GM19240 (cell line): ENCODE results near the gene NTHL1.
"Not testable (repeated sequence)": the region's sequence is repeated elsewhere in the genome, so short reads cannot be mapped to it uniquely, and the experiment has no call there.

Experiments
- DNase-seq: peaks from one replicate; pipeline ENCODE4 v3.0.0; 2011; ENCODE audit warnings: low spot score; ENCODE audit not compliant: insufficient read length

Gene NTHL1

DNA sequence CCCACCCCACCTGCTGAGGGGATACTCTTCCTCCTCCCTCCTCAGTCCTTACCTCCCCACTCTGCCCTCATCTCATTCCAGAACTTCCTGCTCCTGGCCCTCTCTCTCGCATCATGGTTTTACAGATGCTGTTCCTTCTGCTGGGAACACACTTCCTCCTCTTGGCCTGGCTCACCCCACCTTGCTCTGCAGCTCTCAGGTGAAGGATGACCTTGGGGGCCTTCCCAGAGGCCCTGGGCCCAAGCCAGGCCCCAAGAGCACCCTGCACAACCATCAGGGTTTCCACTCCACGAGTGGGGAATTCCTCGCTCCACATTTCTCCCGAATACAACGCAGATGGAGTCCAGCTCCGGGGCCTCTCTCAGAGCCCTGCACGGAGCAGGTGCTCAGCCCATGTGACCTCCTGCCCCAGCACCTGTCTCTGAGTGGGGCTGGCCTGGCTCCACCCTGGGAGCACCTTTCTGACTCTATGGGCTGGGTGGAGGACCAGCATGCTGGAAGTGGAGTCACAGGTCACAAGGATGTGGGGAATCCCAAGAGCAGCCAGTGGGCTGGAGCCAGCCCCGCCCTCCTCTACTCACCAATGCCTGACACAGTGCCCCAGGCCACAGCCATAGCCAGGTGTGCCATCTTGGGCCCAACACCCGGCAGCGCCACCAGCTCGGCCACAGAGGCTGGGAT, 4.5 kb downstream of the NTHL1 start:
- no peak for DNase-seq

DNA sequence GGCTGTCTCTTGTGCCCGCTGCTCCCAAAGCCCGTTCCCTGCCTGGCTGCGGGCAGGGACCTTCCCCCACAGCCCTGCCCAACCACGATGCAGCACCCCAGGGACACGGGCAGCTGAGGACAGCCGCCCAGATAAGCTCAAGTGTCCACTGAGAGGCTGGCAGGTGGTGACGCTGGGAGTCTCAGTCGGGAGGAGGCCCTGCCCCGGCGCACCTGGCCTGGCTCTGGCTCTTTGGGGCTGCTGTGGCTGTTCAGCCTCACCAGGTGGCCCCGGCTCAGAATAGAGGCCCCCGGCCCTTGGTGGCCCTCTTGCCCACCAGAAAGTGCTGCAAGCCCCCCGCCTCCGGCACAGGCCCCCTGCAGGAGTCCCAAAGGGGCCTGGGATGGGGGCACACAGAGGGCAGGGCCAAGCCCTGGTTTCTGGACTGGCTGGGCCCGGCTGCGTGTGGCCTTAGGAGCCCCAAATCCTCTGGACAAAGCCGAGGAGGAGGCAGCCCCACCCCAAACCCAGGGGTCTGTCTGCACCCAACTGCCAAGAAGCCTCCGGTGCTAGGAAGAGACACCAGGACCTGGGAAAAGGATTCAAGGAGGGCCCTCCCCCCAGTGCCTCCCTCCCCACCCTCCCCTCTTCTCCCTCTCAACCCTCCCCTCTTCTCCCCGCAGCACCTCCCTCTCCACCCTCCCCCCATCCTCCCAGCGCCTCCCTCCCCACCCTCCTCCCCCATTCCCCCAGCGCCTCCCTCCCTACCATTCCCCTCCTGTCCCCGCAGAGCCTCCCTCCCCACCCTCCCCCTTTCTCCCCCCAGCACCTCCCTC, 5.3 kb downstream of the NTHL1 start:
- no peak for DNase-seq

DNA sequence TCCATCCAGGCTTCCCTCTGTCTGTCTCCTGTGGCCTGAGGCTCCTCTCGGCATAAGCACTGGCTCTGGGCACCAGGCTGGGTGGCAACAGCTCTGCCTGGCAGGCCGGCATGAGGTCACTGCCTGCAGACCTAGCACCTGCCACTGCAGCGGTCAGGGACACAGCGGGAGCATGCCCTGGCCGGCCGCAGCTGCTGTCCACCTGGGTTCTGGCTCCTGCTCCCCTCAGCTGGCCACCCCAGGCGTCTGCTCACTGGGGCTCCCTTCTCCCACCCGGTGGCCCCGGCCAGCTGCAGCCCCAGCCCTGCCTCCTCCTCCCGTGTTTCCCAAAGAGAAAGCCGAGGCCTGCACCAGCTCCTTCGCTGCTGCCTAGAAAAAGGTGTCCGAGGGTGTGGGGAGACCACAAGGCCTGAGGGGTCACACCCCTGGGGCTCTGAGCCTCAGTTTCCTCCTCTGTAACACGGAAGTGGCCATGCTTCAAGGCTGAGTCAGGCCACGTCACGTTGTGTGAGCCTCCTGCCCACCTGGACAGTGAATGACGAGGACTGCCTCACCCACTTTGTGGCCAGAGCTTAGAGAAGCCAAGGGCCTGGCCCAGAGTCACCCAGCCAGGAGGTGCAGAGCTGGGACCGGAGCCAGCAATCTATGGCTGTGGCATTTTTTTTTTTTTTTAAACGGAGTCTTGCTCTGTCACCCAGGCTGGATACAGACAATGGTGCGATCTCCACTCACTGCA, 6.7 kb downstream of the NTHL1 start:
- DNase-seq: no peak

DNA sequence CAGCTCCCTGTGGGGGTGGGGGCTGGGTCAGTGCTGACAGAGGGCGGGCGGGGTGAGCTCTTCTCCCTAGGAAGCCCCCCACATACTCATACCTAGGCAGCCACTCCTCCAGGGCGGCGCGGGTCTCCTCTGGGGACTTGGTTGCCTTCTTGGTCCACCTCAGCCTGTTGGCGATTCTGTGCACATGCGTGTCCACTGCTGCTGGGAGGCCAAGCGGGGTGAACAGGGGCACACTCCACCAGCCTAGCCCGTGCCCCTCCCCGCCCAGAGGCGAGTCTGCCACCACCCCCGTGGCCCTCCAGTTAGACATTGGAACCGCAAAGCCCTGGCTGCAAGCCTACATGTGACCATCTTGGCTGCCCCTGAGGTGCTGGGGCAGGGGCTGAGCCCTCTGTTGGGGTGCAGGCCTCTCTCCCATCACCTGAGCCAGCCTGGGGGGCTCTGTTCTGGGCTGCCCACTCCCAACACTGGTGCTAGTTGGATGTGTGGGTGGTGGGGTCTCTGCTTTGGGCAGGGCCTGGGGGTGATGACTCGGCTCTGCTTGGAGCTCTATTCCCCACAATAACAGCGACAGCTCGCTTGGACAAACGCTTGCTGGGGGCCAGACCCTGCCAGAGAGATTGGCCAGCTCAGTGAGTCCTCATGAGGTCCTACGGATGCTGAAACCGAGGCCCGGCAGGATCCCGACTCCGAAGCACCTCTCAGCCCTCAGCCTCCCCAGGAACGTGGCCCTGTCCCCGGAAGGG, 7.4 kb downstream of the NTHL1 start:
- DNase-seq: no peak

DNA sequence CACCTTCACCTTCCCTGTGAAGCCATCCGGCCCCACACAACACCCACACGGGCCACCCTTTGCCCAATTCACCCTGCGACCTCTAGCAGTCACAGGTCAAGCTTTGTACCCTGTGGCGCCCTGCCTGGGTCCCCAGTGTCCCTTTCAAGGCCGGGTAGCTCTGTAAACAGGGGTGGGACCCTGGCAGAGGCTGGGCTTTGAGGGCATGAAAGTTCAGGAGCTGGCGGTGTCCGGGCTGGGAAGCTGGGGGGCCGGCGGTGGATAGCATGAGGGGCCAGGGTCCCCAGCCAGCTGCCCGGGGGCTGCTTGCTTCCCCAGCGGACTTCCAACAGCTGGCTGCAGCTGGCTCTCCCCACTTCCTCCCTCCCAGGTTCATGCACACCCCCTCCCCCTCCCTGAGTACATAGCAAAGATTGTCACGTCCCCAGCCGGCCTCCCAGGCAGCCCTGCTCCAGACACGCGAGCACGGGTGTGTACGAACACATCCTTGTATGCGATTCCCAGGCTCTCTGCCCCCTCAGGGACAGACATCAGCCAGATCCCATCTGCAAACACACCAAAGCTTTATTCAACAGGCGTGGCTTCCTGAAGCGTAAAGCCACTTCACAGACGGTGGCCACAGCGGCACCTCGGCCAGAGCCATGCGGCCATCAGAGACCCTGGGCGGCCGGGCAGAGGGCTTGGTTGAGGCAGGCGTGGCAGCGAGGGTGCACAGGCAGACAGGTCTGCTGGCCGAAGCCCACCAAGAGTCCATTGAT, 8.2 kb downstream of the NTHL1 start:
- no peak for DNase-seq

DNA sequence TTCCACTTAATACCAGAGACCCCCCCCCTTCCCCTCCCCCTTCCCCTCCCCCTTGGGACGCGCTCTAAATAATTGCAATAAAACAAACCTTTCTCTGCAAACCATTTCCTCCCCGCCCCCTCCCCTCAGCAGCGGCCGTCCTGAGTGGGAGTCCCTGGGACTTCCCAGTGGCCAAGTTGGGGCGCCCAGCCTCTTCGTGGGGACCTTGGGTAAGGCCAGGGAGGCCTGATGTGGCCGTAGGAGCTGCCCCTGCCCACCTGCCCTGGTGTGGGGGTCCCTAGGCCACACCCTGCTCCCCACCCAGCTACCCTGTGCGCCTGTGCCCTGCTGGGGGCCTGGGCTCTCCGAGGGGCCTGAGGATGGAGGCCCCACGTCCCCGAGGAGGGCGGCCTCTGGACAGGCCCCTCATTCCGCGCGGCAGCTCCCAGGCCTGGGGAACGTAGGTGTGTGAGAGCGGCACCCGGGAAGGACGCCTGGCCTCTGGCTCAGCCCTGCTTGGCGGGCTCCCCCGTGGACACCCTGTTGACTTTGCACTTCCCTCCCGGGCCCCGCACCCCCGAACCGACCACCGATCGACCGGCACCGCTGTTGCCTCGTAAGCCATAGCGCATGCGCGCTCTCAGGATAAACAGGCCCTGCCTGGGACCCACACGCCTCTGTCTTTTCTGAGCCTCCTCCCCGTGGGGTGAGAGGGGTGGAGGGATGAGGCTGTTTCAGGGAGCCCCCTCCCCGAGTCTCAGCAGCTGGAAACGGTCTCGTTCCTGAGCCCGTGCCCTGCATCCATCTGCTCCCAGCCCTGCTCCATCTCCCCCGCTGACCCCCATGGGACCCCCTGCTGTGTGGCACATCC, 9.0 kb downstream of the NTHL1 start:
- no peak for DNase-seq

DNA sequence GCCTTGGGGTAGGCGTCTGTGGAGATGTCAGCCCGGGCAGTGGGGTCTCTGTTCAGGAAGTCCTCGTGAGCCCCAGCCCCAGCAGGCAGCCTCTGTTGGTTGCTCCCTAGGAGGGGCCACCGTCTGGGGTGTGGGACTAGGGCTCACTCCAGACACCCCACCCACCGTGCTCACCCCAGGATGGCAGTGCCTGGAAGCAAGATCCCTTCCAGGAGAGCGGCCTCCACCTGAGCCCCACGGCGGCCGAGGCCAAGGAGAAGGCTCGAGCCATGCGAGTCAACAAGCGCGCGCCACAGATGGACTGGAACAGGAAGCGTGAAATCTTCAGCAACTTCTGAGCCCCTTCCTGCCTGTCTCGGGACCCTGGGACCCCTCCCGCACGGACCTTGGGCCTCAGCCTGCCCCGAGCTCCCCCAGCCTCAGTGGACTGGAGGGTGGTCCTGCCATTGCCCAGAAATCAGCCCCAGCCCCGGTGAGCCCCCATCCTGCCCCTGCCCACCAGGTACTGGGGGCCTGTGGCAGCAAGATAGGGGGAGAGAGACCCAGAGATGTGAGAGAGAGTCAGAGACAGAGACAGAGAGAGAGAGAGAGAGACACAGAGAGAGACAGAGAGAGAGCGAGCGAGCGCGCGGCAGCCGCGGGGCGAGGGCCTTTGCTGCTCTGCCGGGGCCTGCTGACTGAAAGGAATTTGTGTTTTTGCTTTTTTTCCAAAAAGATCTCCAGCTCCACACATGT, 9.8 kb downstream of the NTHL1 start:
- DNase-seq: no peak

DNA sequence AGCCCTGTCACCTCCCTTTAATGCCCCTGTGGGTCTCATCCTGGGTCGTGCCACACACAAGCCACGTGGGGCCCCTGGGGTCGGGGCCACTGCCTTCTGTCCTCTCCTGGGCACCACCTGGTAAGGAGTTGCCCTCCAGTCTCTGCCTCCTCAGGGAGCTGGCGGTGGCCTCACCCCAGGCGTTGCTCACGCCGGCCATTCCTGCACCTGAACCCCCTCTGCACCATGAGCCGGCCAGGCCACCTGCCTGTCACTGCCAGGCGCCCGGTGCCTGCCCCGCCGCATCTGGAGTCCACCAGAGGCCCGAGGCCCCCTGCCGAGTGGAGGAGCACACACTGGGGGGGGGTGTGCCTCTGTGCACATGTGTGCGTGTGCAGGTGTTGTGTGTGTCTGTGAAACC, 10.5 kb downstream of the NTHL1 start:
- DNase-seq: no peak

GRCh38 chr16:2036200-2036966, 11.3 kb downstream of the NTHL1 start:
- DNase-seq: no peak

DNA sequence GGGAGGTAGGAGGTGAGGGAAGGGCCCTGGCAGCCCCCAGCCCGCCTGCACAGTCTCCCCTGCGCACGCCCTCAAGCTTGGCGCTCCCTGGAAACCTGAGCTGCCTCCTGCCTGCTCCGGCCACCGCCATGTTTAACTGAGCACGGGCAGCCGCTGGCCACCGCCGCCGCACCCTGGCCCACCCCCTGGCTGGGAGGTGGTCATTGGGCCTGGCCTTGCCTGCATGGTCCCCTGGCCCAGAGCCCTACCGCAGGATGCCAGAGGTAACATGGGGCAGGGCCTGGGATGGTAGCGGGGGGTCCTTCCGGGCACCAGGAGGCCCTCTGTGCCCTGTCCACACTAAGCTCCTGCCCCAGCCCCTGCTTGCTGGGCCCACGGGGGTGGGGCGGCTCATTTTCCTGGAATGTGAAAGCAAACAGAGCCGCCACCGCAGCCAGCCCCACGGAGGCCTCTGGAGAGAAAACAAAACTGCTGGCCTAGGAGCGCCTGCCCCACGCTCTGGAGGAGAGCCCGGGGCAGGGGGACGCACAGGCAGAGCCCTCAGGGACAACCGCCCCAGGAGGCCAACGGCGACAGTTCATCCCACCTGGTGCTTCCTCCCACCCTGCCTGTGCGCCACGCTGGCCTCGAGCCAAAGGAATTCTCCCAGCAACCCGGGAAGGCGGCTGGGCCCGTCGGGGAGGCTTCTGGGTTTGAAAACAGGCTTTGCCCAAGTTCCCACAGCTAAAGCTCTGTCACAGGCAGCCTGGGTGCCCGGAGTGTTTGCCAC, 12.0 kb downstream of the NTHL1 start:
- DNase-seq: no peak

- DNase-seq: no peak
These were observed 12.8 kb downstream of the NTHL1 start for GRCh38 chr16:2034696-2035430.

DNA sequence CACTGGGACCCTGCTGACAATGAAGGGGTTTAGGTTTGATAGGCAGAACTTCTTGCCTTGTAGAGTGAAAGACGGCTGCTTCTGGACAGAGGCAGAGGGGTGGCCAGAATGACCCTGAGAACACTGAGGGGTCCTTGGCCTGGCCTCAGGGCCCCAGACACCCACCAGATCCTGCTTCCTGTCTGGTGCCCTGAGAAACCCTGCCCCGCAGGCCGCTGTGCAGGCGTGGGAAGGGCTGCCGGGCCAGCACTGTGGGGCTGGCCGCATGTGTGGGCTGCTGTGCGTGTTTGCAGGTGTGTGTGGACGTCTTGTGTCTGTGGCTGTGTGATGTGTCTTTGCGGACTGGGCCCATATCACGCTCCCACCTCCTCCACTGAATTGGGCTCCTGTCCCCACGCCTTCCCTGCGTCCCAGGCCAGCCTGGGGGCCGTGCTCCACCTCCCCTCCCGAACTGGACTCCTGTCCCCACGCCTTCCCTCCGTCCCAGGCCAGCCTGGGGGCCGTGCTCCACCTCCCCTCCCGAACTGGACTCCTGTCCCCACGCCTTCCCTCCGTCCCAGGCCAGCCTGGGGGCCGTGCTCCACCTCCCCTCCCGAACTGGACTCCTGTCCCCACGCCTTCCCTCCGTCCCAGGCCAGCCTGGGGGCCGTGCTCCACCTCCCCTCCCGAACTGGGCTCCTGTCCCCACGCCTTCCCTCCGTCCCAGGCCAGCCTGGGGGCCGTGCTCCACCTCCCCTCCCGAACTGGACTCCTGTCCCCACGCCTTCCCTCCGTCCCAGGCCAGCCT, 13.5 kb downstream of the NTHL1 start:
- not testable (repeated sequence) for DNase-seq

DNA sequence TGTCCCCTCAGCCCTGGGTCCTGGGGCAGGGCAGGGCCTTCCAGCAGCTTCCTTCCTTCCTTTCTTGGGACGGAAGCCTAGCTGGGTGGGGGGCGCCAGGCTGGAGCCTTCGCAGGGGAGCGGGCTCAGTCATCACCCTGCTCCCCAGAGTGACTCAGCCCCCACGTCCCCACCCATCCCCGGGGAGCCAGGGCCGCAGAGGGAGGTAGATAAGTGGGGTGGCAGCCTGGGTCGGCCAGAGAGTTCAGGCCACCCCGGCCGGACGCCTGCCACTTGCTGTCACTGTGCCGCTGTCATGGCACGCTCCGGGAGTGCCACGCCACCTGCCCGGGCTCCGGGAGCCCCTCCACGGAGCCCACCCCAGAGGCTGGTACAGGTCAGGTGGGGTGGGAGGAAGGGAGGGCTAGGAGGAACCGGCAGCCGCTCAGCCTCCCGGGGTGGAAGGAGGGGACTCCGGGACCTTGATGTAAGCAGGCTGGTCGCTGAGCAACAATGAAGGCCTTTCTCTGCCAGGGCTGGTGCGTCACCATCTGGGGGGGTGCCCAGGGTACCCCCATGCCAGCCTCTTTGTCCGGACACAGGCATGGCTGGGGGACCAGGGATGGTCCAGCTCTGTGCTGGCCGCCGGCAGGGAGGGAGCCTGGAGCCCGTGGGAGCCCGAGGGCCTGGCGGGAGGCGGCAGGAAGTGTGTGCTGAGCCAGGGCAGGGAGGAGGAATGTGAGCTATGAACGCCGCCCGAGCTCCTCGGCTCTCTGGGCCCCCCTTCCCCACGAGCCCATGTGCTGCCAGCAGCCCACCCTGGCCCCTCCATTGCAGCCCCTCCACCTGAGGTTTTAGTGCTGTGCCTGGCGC, 14.4 kb downstream of the NTHL1 start:
- DNase-seq: no peak

- no peak for DNase-seq
These were observed 15.2 kb downstream of the NTHL1 start for GRCh38 chr16:2032285-2033056.
